Glutamatergic neuron (in vitro differentiated cells): ENCODE results near the gene LOXL3. TPM values are rescaled to one million over a fixed set of nuclear protein-coding genes. Genes with fewer than 3 reads are reported as not detected.
A peak's percentile ranks its signal among the peaks of the same experiment; 100 is the strongest.

ENCODE experiments used
- DNase-seq: peaks from one replicate; pipeline ENCODE4 v3.0.0; 2022
- H3K27ac Mint-ChIP-seq: one replicate; pipeline ENCODE4 v1.8.0; 2020; ENCODE audit warnings: mild to moderate bottlenecking, mixed read lengths, inconsistent platforms; ENCODE audit not compliant: unreplicated experiment
- H3K27me3 Mint-ChIP-seq: one replicate; pipeline ENCODE4 v1.8.0; 2020; ENCODE audit warnings: mild to moderate bottlenecking, moderate library complexity, mixed read lengths, inconsistent platforms; ENCODE audit not compliant: unreplicated experiment
- H3K36me3 Mint-ChIP-seq: one replicate; pipeline ENCODE4 v1.8.0; 2020; ENCODE audit warnings: mild to moderate bottlenecking, mixed read lengths, inconsistent platforms; ENCODE audit not compliant: unreplicated experiment
- H3K4me1 Mint-ChIP-seq: one replicate; pipeline ENCODE4 v1.8.0; 2020; ENCODE audit warnings: mild to moderate bottlenecking, low read depth, mixed read lengths, inconsistent platforms; ENCODE audit not compliant: unreplicated experiment
- H3K4me3 Mint-ChIP-seq: one replicate; pipeline ENCODE4 v1.8.0; 2020; ENCODE audit warnings: mild to moderate bottlenecking, mixed read lengths, inconsistent platforms; ENCODE audit not compliant: unreplicated experiment
- H3K9me3 Mint-ChIP-seq: one replicate; pipeline ENCODE4 v1.8.0; 2020; ENCODE audit warnings: mild to moderate bottlenecking, moderate library complexity, mixed read lengths, inconsistent platforms; ENCODE audit not compliant: unreplicated experiment
- CTCF ChIP-seq: fragments of 200-600 bp; sonication (generic); IDR thresholded peaks from one replicate; pipeline ENCODE4 v1.5.0; 2021; ENCODE audit not compliant: partially characterized antibody, unreplicated experiment
- total RNA-seq: library from RNA; stranded (reverse); fragmentation: NEBNext Ultra II Directional; extraction: Animal tissue kit (Norgen Biotek cat#: 25700); gene quantifications from one replicate; pipeline ENCODE4 v1.2.1, GENCODE V29; 2021; ENCODE audit not compliant: unreplicated experiment

LOXL3 gene
- total RNA-seq, 1 donor from 2014 or later = 64.2 TPM

DNA sequence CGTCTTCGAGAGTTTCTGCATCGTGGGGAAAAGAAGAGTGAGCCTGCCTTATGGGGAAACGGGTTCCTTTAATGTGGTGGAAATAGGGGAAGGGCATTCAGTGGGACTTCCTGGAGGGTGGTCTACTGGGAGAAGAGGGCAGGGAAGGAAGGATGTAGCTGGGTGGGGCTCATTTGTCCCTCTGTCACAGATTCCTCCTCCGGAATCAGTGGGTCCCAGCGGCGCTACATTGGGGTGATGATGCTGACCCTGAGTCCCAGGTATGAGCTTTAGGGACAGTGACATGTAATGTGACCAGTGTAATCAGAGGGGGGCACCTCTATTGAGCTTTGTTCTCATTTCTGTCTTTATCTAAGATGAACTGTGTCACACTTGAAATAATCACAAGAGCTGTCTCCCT lies 22.1 kb downstream of the LOXL3 start:
- DNase-seq = no peak
- peaks cover 10% of the 10 kb centered on the region for H3K27me3 Mint-ChIP-seq
- peak overlapping the region; percentile 44 for H3K27ac Mint-ChIP-seq
- peaks cover 3% of the 10 kb centered on the region for H3K36me3 Mint-ChIP-seq
- peak overlapping the region; percentile 79 for H3K4me3 Mint-ChIP-seq
- peaks cover 20% of the 10 kb centered on the region for H3K4me1 Mint-ChIP-seq
- no peak for TF ChIP-seq CTCF
- H3K9me3 Mint-ChIP-seq = peaks cover 25% of the 10 kb centered on the region

DNA sequence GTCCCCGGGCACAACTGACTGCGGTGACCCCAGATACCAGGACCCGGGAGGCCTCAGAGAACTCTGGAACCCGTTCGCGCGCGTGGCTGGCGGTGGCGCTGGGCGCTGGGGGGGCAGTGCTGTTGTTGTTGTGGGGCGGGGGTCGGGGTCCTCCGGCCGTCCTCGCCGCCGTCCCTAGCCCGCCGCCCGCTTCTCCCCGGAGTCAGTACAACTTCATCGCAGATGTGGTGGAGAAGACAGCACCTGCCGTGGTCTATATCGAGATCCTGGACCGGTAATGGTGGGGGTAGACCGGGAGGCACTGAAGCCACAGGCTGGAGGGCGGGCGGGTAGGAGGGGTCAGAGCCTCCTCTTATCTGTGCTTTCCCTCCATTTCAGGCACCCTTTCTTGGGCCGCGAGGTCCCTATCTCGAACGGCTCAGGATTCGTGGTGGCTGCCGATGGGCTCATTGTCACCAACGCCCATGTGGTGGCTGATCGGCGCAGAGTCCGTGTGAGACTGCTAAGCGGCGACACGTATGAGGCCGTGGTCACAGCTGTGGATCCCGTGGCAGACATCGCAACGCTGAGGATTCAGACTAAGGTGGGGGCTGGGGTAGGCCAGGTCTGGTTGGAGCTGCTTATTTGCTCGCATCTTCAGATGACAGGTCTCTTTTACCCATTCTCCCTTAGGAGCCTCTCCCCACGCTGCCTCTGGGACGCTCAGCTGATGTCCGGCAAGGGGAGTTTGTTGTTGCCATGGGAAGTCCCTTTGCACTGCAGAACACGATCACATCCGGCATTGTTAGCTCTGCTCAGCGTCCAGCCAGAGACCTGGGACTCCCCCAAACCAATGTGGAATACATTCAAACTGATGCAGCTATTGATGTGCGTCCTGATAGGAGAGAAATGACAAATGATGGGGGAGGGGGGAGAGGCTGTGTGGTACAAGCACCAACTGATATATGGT lies 23.2 kb downstream of the LOXL3 start:
- H3K9me3 Mint-ChIP-seq = peaks cover 26% of the 10 kb centered on the region
- TF ChIP-seq CTCF = no peak
- H3K27ac Mint-ChIP-seq = peak overlapping the region; percentile 65
- H3K36me3 Mint-ChIP-seq = peaks cover 9% of the 10 kb centered on the region
- peaks cover 20% of the 10 kb centered on the region for H3K4me1 Mint-ChIP-seq
- peak; percentile 54 for DNase-seq
- peaks cover 10% of the 10 kb centered on the region for H3K27me3 Mint-ChIP-seq
- H3K4me3 Mint-ChIP-seq = peak overlapping the region; percentile 87

- peak; percentile 98 for DNase-seq
- peak within 1 kb of the TSS; percentile 96 for H3K27ac Mint-ChIP-seq
- TF ChIP-seq CTCF = no peak
- H3K27me3 Mint-ChIP-seq = peaks cover 10% of the 10 kb centered on the region
- peaks cover 20% of the 10 kb centered on the region for H3K4me1 Mint-ChIP-seq
- H3K36me3 Mint-ChIP-seq = peaks cover 9% of the 10 kb centered on the region
- peak within 1 kb of the TSS; percentile 96 for H3K4me3 Mint-ChIP-seq
- H3K9me3 Mint-ChIP-seq = peaks cover 26% of the 10 kb centered on the region
These were observed 24.1 kb downstream of the LOXL3 start, which contains the start of the genes AUP1 and HTRA2 for GRCh38 chr2:74529357-74530238. TSS of gene AUP1 (minus strand) at chr2:74529706. CDS start at chr2:74529629, 77 bp downstream. TSS of gene HTRA2 (plus strand) at chr2:74529933. CDS start at chr2:74530007, 74 bp downstream.

- Mint-ChIP-seq H3K27ac (peak overlapping the region; percentile 96), H3K27me3 (peaks cover 9% of the 10 kb centered on the region), H3K36me3 (peaks cover 9% of the 10 kb centered on the region), H3K4me3 (peak overlapping the region; percentile 96), H3K9me3 (peaks cover 21% of the 10 kb centered on the region), H3K4me1 (peaks cover 20% of the 10 kb centered on the region)
- TF ChIP-seq CTCF = no peak
- DNase-seq = no peak
These were observed 25.0 kb downstream of the LOXL3 start for GRCh38 chr2:74528600-74529356.
